Hepatocyte (in vitro differentiated cells): Measurements from ENCODE around the gene ANKRD13A.

ENCODE experiments used
- CTCF ChIP-seq: fragments of 200-600 bp; sonication (generic); IDR thresholded peaks from 2 replicates; pipeline ENCODE4 v1.5.1; 2016; ENCODE audit warnings: antibody characterized with exemption, mild to moderate bottlenecking; ENCODE audit not compliant: poor library complexity
- EZH2 ChIP-seq: fragments of 200-600 bp; sonication (generic); IDR thresholded peaks from 2 replicates; pipeline ENCODE4 v1.6.1; 2016; ENCODE audit warnings: antibody characterized with exemption, mild to moderate bottlenecking, borderline replicate concordance

DNA sequence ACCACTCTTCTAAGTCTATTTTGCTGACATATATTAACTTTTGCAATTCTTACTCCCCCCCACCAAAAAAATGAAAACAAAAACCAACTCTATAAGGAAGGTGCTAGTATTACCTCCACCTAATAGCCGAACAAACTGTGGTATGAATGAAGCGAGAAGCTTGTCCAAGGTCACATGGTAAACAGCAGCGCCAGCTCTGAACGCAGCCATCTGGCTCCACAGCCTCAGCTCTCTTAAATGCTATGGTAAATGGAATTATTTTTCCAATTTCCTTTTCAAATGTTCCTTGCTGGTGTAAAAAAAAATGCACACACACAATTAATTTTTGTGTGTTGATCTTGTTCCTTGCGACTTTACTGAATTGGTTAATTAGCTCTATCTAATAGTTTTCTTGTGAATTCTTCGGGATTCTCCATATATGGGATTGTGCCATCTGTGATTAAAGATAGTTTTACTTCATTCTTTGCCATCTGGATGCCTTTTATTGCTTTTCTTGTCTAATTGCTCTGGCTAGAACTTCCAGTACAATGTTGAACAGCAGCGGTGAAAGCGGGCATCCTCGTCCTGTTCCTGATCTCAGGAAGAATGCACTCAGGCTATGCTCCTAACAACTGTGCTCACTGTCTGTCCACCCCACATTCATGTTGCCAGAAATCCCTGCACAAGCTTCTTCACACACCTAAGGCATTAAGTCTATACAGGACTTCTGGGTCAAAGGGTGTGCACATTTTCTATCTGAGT, 59.8 kb downstream of the ANKRD13A start:
- TF ChIP-seq CTCF: no peak
- no peak for TF ChIP-seq EZH2
